ENCODE measurements around the gene MAP1A. TPM values are rescaled to one million over a fixed set of nuclear protein-coding genes. Genes with fewer than 3 reads are reported as not detected.

Gene MAP1A
- total RNA-seq = 1 to 10 TPM; 1.1 to 1.2 (median 1.2) TPM

- Mint-ChIP-seq H3K9me3 (no peaks in the 10 kb centered on the region), H3K4me3 (peak within 1 kb of the TSS; percentile 52), H3K36me3 (ENCODE audit: insufficient read depth) (no peaks in the 10 kb centered on the region), H3K4me1 (ENCODE audit: low read depth) (peaks cover 26% of the 10 kb centered on the region), H3K27me3 (ENCODE audit: low read depth) (peaks cover 28% of the 10 kb centered on the region)
- DNase-seq (no peak), ATAC-seq (peak in 1 of 2 donors; percentile 19)
These were observed at the start of gene MAP1A for GRCh38 chr15:43517354-43518196. Gene MAP1A, plus strand, starts transcription at chr15:43517608. Its CDS starts 3,866 bp downstream, at chr15:43521474.

- peaks cover 46% of the 10 kb centered on the region for H3K36me3 Mint-ChIP-seq (ENCODE audit: insufficient read depth)
- ATAC-seq (peak in 1 of 2 donors; percentile 63), DNase-seq (no peak)
- H3K4me3 Mint-ChIP-seq = no peak overlapping the region
- H3K4me1 Mint-ChIP-seq (ENCODE audit: low read depth) = no peaks in the 10 kb centered on the region
- no peaks in the 10 kb centered on the region for H3K27me3 Mint-ChIP-seq (ENCODE audit: low read depth)
- no peaks in the 10 kb centered on the region for H3K9me3 Mint-ChIP-seq
These were observed 47.5 kb upstream of the MAP1A start for GRCh38 chr15:43469867-43470266.

GRCh38 chr15:43471975-43472374 is 45.4 kb upstream of the MAP1A start:
- ATAC-seq (no peak), DNase-seq (no peak)
- Mint-ChIP-seq H3K9me3 (no peaks in the 10 kb centered on the region), H3K4me3 (no peak overlapping the region), H3K4me1 (ENCODE audit: low read depth) (no peaks in the 10 kb centered on the region), H3K36me3 (ENCODE audit: insufficient read depth) (peaks cover 48% of the 10 kb centered on the region), H3K27me3 (ENCODE audit: low read depth) (no peaks in the 10 kb centered on the region)

GRCh38 chr15:43473885-43474284 is 43.5 kb upstream of the MAP1A start:
- Mint-ChIP-seq H3K9me3 (no peaks in the 10 kb centered on the region), H3K4me1 (ENCODE audit: low read depth) (no peaks in the 10 kb centered on the region), H3K4me3 (no peak overlapping the region), H3K36me3 (ENCODE audit: insufficient read depth) (peaks cover 56% of the 10 kb centered on the region), H3K27me3 (ENCODE audit: low read depth) (no peaks in the 10 kb centered on the region)
- DNase-seq (no peak), ATAC-seq (no peak)

GRCh38 chr15:43483297-43484128 is 33.9 kb upstream of the MAP1A start:
- Mint-ChIP-seq H3K9me3 (no peaks in the 10 kb centered on the region), H3K36me3 (ENCODE audit: insufficient read depth) (peaks cover 32% of the 10 kb centered on the region), H3K4me1 (ENCODE audit: low read depth) (peaks cover 6% of the 10 kb centered on the region), H3K4me3 (no peak overlapping the region), H3K27me3 (ENCODE audit: low read depth) (no peaks in the 10 kb centered on the region)
- DNase-seq (no peak), ATAC-seq (no peak)

GRCh38 chr15:43484455-43484854 is 33.0 kb upstream of the MAP1A start:
- Mint-ChIP-seq H3K36me3 (ENCODE audit: insufficient read depth) (peaks cover 30% of the 10 kb centered on the region), H3K9me3 (no peaks in the 10 kb centered on the region), H3K4me3 (no peak overlapping the region), H3K4me1 (ENCODE audit: low read depth) (peaks cover 13% of the 10 kb centered on the region), H3K27me3 (ENCODE audit: low read depth) (no peaks in the 10 kb centered on the region)
- ATAC-seq (no peak), DNase-seq (no peak)

- Mint-ChIP-seq H3K27me3 (ENCODE audit: low read depth) (no peaks in the 10 kb centered on the region), H3K9me3 (no peaks in the 10 kb centered on the region), H3K36me3 (ENCODE audit: insufficient read depth) (peaks cover 38% of the 10 kb centered on the region), H3K4me1 (ENCODE audit: low read depth) (peaks cover 24% of the 10 kb centered on the region), H3K4me3 (no peak overlapping the region)
- ATAC-seq (no peak), DNase-seq (no peak)
These were observed 30.0 kb upstream of the MAP1A start for GRCh38 chr15:43487271-43487895.

GRCh38 chr15:43488790-43489189 is 28.6 kb upstream of the MAP1A start:
- Mint-ChIP-seq H3K36me3 (ENCODE audit: insufficient read depth) (peaks cover 39% of the 10 kb centered on the region), H3K4me3 (no peak overlapping the region), H3K9me3 (no peaks in the 10 kb centered on the region), H3K27me3 (ENCODE audit: low read depth) (no peaks in the 10 kb centered on the region), H3K4me1 (ENCODE audit: low read depth) (peaks cover 30% of the 10 kb centered on the region)
- ATAC-seq (no peak), DNase-seq (no peak)

GRCh38 chr15:43489191-43489590 is 28.2 kb upstream of the MAP1A start:
- DNase-seq = no peak
- Mint-ChIP-seq H3K9me3 (no peaks in the 10 kb centered on the region), H3K36me3 (ENCODE audit: insufficient read depth) (peaks cover 35% of the 10 kb centered on the region), H3K27me3 (ENCODE audit: low read depth) (no peaks in the 10 kb centered on the region), H3K4me3 (no peak overlapping the region), H3K4me1 (ENCODE audit: low read depth) (peaks cover 30% of the 10 kb centered on the region)
- ATAC-seq = no peak

GRCh38 chr15:43492266-43492665 is 25.1 kb upstream of the MAP1A start:
- Mint-ChIP-seq H3K27me3 (ENCODE audit: low read depth) (no peaks in the 10 kb centered on the region), H3K4me1 (ENCODE audit: low read depth) (peaks cover 29% of the 10 kb centered on the region), H3K4me3 (peak overlapping the region; percentile 99), H3K9me3 (no peaks in the 10 kb centered on the region), H3K36me3 (ENCODE audit: insufficient read depth) (peaks cover 30% of the 10 kb centered on the region)
- DNase-seq (no peak), ATAC-seq (no peak)

GRCh38 chr15:43492673-43493601 is 24.5 kb upstream of the MAP1A start, which contains the start of gene TP53BP1:
Gene TP53BP1, minus strand, starts transcription at chr15:43493156. Its CDS starts 113 bp downstream, at chr15:43493043.
- ATAC-seq = peak; percentile 100
- Mint-ChIP-seq H3K9me3 (no peaks in the 10 kb centered on the region), H3K4me1 (ENCODE audit: low read depth) (peaks cover 29% of the 10 kb centered on the region), H3K27me3 (ENCODE audit: low read depth) (no peaks in the 10 kb centered on the region), H3K36me3 (ENCODE audit: insufficient read depth) (peaks cover 24% of the 10 kb centered on the region), H3K4me3 (peak within 1 kb of the TSS; percentile 99)
- peak; percentile 91 for DNase-seq

GRCh38 chr15:43493703-43494472 is 23.5 kb upstream of the MAP1A start:
- Mint-ChIP-seq H3K4me3 (peak overlapping the region; percentile 99), H3K36me3 (ENCODE audit: insufficient read depth) (peaks cover 19% of the 10 kb centered on the region), H3K4me1 (ENCODE audit: low read depth) (peaks cover 28% of the 10 kb centered on the region), H3K9me3 (no peaks in the 10 kb centered on the region), H3K27me3 (ENCODE audit: low read depth) (no peaks in the 10 kb centered on the region)
- no peak for DNase-seq
- ATAC-seq = no peak

GRCh38 chr15:43498990-43499389 is 18.4 kb upstream of the MAP1A start:
- Mint-ChIP-seq H3K9me3 (no peaks in the 10 kb centered on the region), H3K4me3 (no peak overlapping the region), H3K27me3 (ENCODE audit: low read depth) (no peaks in the 10 kb centered on the region), H3K36me3 (ENCODE audit: insufficient read depth) (peaks cover 2% of the 10 kb centered on the region), H3K4me1 (ENCODE audit: low read depth) (peaks cover 1% of the 10 kb centered on the region)
- ATAC-seq (no peak), DNase-seq (no peak)

Measured in activated T-cell treated with anti-CD3 and anti-CD28 coated beads, Interleukin-2, amount 50 U/mL, for 4 hours (primary cell).